IMR-90 (cell line): ENCODE data around the gene C11orf21. TPM values are rescaled to one million over a fixed set of nuclear protein-coding genes. Genes with fewer than 3 reads are reported as not detected.

Experiments
- ATAC-seq: fragments of 200-7000 bp; cut with Tn5 transposase; 2 replicates; pipeline ENCODE4 v1.9.1; 2020; ENCODE audit warnings: low read depth, mild to moderate bottlenecking, moderate library complexity
- BruUV-seq: library from RNA; stranded (reverse); fragments of 400-500 nt; replicated peaks from 2 replicates; lab custom pipeline; 2021; lab: Mats Ljungman, UMichigan
- CTCF ChIA-PET: fragments of 300-600 bp; formaldehyde crosslinking; extraction: SDS; loops from one replicate; lab custom pipeline; 2021; ENCODE audit warnings: antibody characterized with exemption; lab: Yijun Ruan, JAX
- POLR2A ChIA-PET: fragments of 300-600 bp; sonication (Branson Sonifier 250); formaldehyde crosslinking; loops from one replicate; lab custom pipeline; 2022; ENCODE audit warnings: antibody characterized with exemption; ENCODE audit not compliant: unreplicated experiment; lab: Charles Lee
- DNase-seq: peaks from one replicate; pipeline ENCODE4 v3.0.0; 2013
- H2AFZ ChIP-seq: replicated peaks from 2 replicates; pipeline ENCODE3; 2013; ENCODE audit warnings: low read length, mild to moderate bottlenecking; ENCODE audit not compliant: poor library complexity
- H2AK5ac ChIP-seq: 2 replicates; pipeline ENCODE4 v1.6.1; 2013; ENCODE audit warnings: low read depth, low read length, inconsistent platforms
- H2AK9ac ChIP-seq: replicated peaks from 2 replicates; pipeline ENCODE3; 2013; ENCODE audit warnings: mild to moderate bottlenecking, low read depth, low read length, moderate library complexity; ENCODE audit not compliant: poor library complexity
- H2BK120ac ChIP-seq: 2 replicates; pipeline ENCODE4 v1.6.1; 2013; ENCODE audit warnings: low read depth, low read length, inconsistent platforms
- H2BK15ac ChIP-seq: 3 replicates; pipeline ENCODE4 v1.6.1; 2013; ENCODE audit warnings: low read depth, low read length, inconsistent platforms
- H2BK20ac ChIP-seq: 2 replicates; pipeline ENCODE4 v1.6.1; 2013; ENCODE audit warnings: low read depth, mild to moderate bottlenecking, inconsistent platforms, low read length, moderate library complexity
- H2BK5ac ChIP-seq: 2 replicates; pipeline ENCODE4 v1.6.1; 2013; ENCODE audit warnings: mild to moderate bottlenecking, low read depth, low read length, inconsistent platforms; ENCODE audit not compliant: poor library complexity, severe bottlenecking
- H3K14ac ChIP-seq: replicated peaks from 2 replicates; pipeline ENCODE4 v1.6.1; 2013; ENCODE audit warnings: low read depth, low read length, inconsistent platforms
- H3K18ac ChIP-seq: 2 replicates; pipeline ENCODE4 v1.6.1; 2013; ENCODE audit warnings: low read depth, low read length, control low read depth
- H3K23ac ChIP-seq: 2 replicates; pipeline ENCODE4 v1.6.1; 2013; ENCODE audit warnings: low read depth, low read length, inconsistent platforms
- H3K27ac ChIP-seq: 2 replicates; pipeline ENCODE4 v1.5.1; 2013; ENCODE audit warnings: mild to moderate bottlenecking, control low read depth, low read length; ENCODE audit not compliant: insufficient read depth
- H3K27me3 ChIP-seq: 2 replicates; pipeline ENCODE4 v1.6.1; 2013; ENCODE audit warnings: low read length; ENCODE audit not compliant: control insufficient read depth, insufficient read depth
- H3K36me3 ChIP-seq: 2 replicates; pipeline ENCODE4 v1.6.1; 2013; ENCODE audit warnings: low read length, mixed read lengths; ENCODE audit not compliant: control insufficient read depth, insufficient read depth
- H3K4ac ChIP-seq: 2 replicates; pipeline ENCODE4 v1.6.1; 2013; ENCODE audit warnings: low read depth, low read length, inconsistent platforms
- H3K4me1 ChIP-seq: 2 replicates; pipeline ENCODE4 v1.6.1; 2013; ENCODE audit warnings: low read length, mixed read lengths; ENCODE audit not compliant: control insufficient read depth, insufficient read depth
- H3K4me2 ChIP-seq: 2 replicates; pipeline ENCODE4 v1.6.1; 2013; ENCODE audit warnings: low read depth, mild to moderate bottlenecking, control low read depth, low read length, moderate library complexity
- H3K4me3 ChIP-seq: 2 replicates; pipeline ENCODE4 v1.5.1; 2013; ENCODE audit warnings: low read depth, mild to moderate bottlenecking, control low read depth, low read length, moderate library complexity; ENCODE audit not compliant: insufficient read depth
- H3K56ac ChIP-seq: 2 replicates; pipeline ENCODE4 v1.6.1; 2013; ENCODE audit warnings: low read length, inconsistent platforms; ENCODE audit not compliant: insufficient read depth; ENCODE audit errors: extremely low read depth
- H3K79me1 ChIP-seq, 2 experiments: 2 replicates each; pipeline ENCODE4 v1.6.1; 2013; ENCODE audit warnings: low read length in 2 of 2, inconsistent platforms in 1 of 2, low read depth in 1 of 2
- H3K9ac ChIP-seq: 2 replicates; pipeline ENCODE4 v1.6.1; 2013; ENCODE audit warnings: low read depth, low read length, control low read depth
- H3K9me1 ChIP-seq: 2 replicates; pipeline ENCODE4 v1.6.1; 2013; ENCODE audit warnings: low read length, inconsistent platforms; ENCODE audit not compliant: insufficient read depth
- H3K9me3 ChIP-seq: 2 replicates; pipeline ENCODE4 v1.6.1; 2013; ENCODE audit warnings: low read length; ENCODE audit not compliant: control insufficient read depth, insufficient read depth
- H4K20me1 ChIP-seq: 2 replicates; pipeline ENCODE4 v1.6.1; 2013; ENCODE audit warnings: low read length, inconsistent platforms; ENCODE audit not compliant: insufficient read depth
- H4K5ac ChIP-seq: 2 replicates; pipeline ENCODE4 v1.6.1; 2013; ENCODE audit warnings: mild to moderate bottlenecking, low read depth, low read length, control low read depth
- H4K8ac ChIP-seq, 2 experiments: 2 replicates each; pipeline ENCODE4 v1.6.1; 2013; ENCODE audit warnings: low read depth in 2 of 2, low read length in 2 of 2, control low read depth in 1 of 2, inconsistent platforms in 1 of 2
- H4K91ac ChIP-seq: 2 replicates; pipeline ENCODE4 v1.6.1; 2013; ENCODE audit warnings: low read depth, low read length, inconsistent platforms; ENCODE audit not compliant: insufficient read depth
- MAFK ChIP-seq: IDR thresholded peaks from 2 replicates; pipeline ENCODE4 v1.6.1; 2012; ENCODE audit warnings: low read depth, low read length, improper control_type of control experiment
- RAD21 ChIP-seq: IDR thresholded peaks from 2 replicates; pipeline ENCODE4 v1.6.1; 2012; ENCODE audit warnings: low read length, improper control_type of control experiment
- WGBS, 2 experiments: methylation state at CpG; one replicate each; pipeline versions ENCODE4 v1.1.5 to v1.1.7; 2013; ENCODE audit warnings: missing lambda C conversion rate in 2 of 2; ENCODE audit not compliant: insufficient read length in 1 of 2; ENCODE audit errors: extremely low coverage in 2 of 2; 5-methylcytosine and 5-hydroxymethylcytosine counted together
- dilution Hi-C: fragments of 300-500 bp; cut with HindIII; formaldehyde crosslinking; loops from one replicate; pipeline ENCODE4 v1.14.3; 2018; ENCODE audit warnings: low sequenced_read_pairs; ENCODE audit not compliant: unreplicated experiment
- in situ Hi-C: fragments of 300-500 bp; cut with MboI; formaldehyde crosslinking; loops from 3 replicates; pipeline ENCODE4 v1.14.3; 2019; ENCODE audit warnings: low sequenced_read_pairs, inconsistent platforms, mixed read lengths
- intact Hi-C: fragments of 100-400 bp; cut with micrococcal nuclease; formaldehyde crosslinking; loops from 2 replicates; pipeline ENCODE4 v1.10.0; 2022
- polyA plus RNA-seq, 3 experiments: library from polyadenylated mRNA; depleted of rRNA; stranded (reverse); fragments of >200 nt; gene quantifications; 2 replicates each; pipeline ENCODE4 v1.2.3, GENCODE V29; 2012; ENCODE audit warnings: low replicate concordance in 1 of 3
- total RNA-seq: library from RNA; depleted of rRNA; stranded (reverse); fragments of >200 nt; gene quantifications from 2 replicates; pipeline ENCODE4 v1.2.3, GENCODE V29; 2012

Gene C11orf21
- total and polyA plus RNA-seq, 2 of the 4 experiments (the other 2 are of a cell fraction) = not detected

DNA sequence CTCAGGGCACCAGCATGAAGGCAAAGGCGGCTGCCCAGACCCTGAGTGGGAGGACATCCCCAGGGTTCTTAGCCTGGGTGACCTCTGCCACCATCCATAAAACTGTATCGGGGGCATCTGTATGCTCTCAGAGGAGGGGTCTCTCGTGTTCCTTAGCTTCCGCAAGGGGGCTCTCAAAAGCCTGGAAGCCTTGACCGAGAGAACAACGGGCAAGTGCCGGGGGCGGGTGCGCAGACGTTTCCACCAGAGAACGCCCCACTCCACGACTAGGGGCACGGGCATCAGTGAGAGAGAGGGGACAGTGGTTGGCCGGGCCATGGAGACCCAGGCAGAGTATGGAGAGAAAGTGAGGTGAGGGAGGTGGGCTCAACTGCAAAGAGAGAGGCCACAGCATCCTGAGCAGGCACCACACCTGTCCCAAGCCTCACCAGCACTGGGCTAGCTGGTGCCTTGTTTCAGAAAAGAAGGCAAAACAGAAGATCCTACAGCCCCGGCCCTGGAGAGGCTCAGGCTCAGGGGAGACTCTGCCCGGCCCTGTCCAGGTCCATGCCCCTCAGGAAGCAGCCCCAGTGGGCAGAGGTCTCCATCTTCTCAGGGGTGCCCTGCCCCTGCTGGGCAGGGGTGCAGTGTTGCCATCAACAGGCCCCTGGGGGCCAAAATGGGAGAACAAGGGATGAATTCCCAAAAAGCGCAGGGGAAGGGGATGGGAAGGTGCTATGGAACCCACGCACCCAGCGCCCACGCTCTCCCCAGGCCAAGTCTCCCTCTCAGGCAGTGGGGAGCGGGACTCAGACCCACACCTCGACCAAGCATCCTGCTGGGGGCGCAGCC, 6.0 kb upstream of the C11orf21 start:
- Histone ChIP-seq H2BK5ac (no peak overlapping the region), H3K14ac (no peak overlapping the region), H2AK5ac (peak overlapping the region; percentile 73), H3K56ac (no peak overlapping the region), H3K18ac (no peak overlapping the region; the same call in 1 of the 2 replicates), H3K27me3 (no peaks in the 10 kb centered on the region), H3K36me3 (no peaks in the 10 kb centered on the region), H4K5ac (peak overlapping the region; percentile 65; the same call in 1 of the 2 replicates), H3K23ac (no peak overlapping the region), H2BK20ac (no peak overlapping the region), H3K4me1 (peaks cover 19% of the 10 kb centered on the region), H4K20me1 (peaks cover 3% of the 10 kb centered on the region; the same call in 1 of the 2 replicates), H3K9me3 (no peaks in the 10 kb centered on the region), H2BK15ac (0 out of 3 replicates have a peak overlapping the region, but pooled peaks have one; percentile 9), H3K27ac (no peak overlapping the region), H3K4me3 (no peak overlapping the region), H4K91ac (peak overlapping the region; percentile 66), H2AFZ (peak overlapping the region; percentile 77), H3K9me1 (peaks cover 9% of the 10 kb centered on the region), H4K8ac (peak overlapping the region; percentile 77 to 93; a peak in 3 of 4 replicates), H3K4me2 (no peak overlapping the region), H3K79me1 (no peaks in the 10 kb centered on the region), H3K4ac (peak overlapping the region; percentile 76), H2AK9ac (peak overlapping the region; percentile 77), H3K9ac (no peak overlapping the region), H2BK120ac (peak overlapping the region; percentile 31; the same call in 1 of the 2 replicates)
- TF ChIP-seq RAD21 (no peak), MAFK (no peak)
- intact Hi-C loops (loop anchor here (2.0 kb wide), 1 partner anchor 71 kb away; no protein-coding TSS in a partner anchor), in situ Hi-C loops (no loop called here), dilution Hi-C loops (no loop called here)
- ChIA-PET POLR2A (no interaction called here), CTCF (interaction anchor here (4.4 kb wide), 1 partner anchor 112 kb away, joined by 73 read pairs; no protein-coding TSS in a partner anchor)
- ATAC-seq = no peak
- 94% methylated on average over 15 of the region's 23 CpGs; no CpG with 5 or more reads in 1 of the 2 experiments for WGBS, 2 experiments
- BruUV-seq = no TSS peak
- DNase-seq = no peak
